K562 (cell line): ENCODE results near the gene EEFSEC. TPM values are rescaled to one million over a fixed set of nuclear protein-coding genes. Genes with fewer than 3 reads are reported as not detected.

Experiments used
- CUX1 ChIP-seq: fragments of 200-800 bp; sonication (Bioruptor generic); IDR thresholded peaks from 2 replicates; pipeline ENCODE4 v1.6.1; 2016; ENCODE audit warnings: missing genetic modification characterization, missing compliant biosample characterization
- NR2C2 ChIP-seq, 2 experiments: fragments of 200-800 bp in 1 of 2; sonication (Bioruptor generic) in 1 of 2; sonication (generic) in 1 of 2; formaldehyde crosslinking in 1 of 2; IDR thresholded peaks; 2 replicates each; pipeline versions ENCODE4 v1.6.1 to v1.8.0; 2016 to 2022; ENCODE audit warnings: mild to moderate bottlenecking in 1 of 2, missing compliant biosample characterization in 1 of 2, missing genetic modification characterization in 1 of 2, missing genetic modification reagents in 1 of 2
- SIN3B ChIP-seq: fragments of 450-650 bp; IDR thresholded peaks from 2 replicates; pipeline ENCODE4 v1.6.1; 2017; ENCODE audit warnings: low read depth, mild to moderate bottlenecking, moderate library complexity
- polyA plus RNA-seq, 8 experiments: library from polyadenylated mRNA; depleted of rRNA in 4 of 8; stranded (reverse) in 5 of 8; unstranded in 3 of 8; fragments of >200 nt; fragmentation: Nextera tagmentation in 2 of 8; fragmentation: Illumina TruSeq in 1 of 8; extraction: Ambion mirVana in 2 of 8; extraction: Trizol in 1 of 8; gene quantifications; 2 replicates each; pipeline versions ENCODE4 v1.2.1 to v1.2.3, GENCODE V29; 2011 to 2014; ENCODE audit warnings: inconsistent platforms in 1 of 8, missing spikeins in 1 of 8
- total RNA-seq, 7 experiments: library from RNA; depleted of rRNA in 6 of 7; stranded (reverse); fragments of >200 nt in 6 of 7; fragmentation: Illumina TruSeq in 2 of 7; extraction: Trizol in 2 of 7; gene quantifications; 2 replicates each; pipeline versions ENCODE4 v1.2.1 to v1.2.3, GENCODE V29; 2011 to 2021; ENCODE audit warnings: low replicate concordance in 1 of 7

The EEFSEC gene
- total and polyA plus RNA-seq, 9 of the 15 experiments (the other 6 are each of a cell fraction or from before 2014, with no cell fraction given): 0.35 to 11.8 (median 7.7) TPM

- peak; percentile 49; the same call in 1 of the 2 replicates for TF ChIP-seq SIN3B
- TF ChIP-seq CUX1 (CRISPR knock-in tag): no peak
- peak; percentile 49; the same call in 1 of the 2 replicates for TF ChIP-seq NR2C2 (CRISPR knock-in tag; IDR thresholded peaks at IDR 0.05)
- no peak for TF ChIP-seq NR2C2 (tag; IDR thresholded peaks at IDR 0.05)
Measured at GRCh38 chr3:128426128-128426921, 273.0 kb downstream of the EEFSEC start (continued).
